HG02973 (cell line): ENCODE data around the gene TMPRSS4.
A peak's percentile ranks its signal among the peaks of the same experiment; 100 is the strongest.

ENCODE experiments used
- ATAC-seq: cut with Tn5 transposase; IDR thresholded peaks from one replicate; pipeline ENCODE4 v1.9.1; 2021; ENCODE audit warnings: moderate library complexity; ENCODE audit not compliant: unreplicated experiment

The TMPRSS4 gene

DNA sequence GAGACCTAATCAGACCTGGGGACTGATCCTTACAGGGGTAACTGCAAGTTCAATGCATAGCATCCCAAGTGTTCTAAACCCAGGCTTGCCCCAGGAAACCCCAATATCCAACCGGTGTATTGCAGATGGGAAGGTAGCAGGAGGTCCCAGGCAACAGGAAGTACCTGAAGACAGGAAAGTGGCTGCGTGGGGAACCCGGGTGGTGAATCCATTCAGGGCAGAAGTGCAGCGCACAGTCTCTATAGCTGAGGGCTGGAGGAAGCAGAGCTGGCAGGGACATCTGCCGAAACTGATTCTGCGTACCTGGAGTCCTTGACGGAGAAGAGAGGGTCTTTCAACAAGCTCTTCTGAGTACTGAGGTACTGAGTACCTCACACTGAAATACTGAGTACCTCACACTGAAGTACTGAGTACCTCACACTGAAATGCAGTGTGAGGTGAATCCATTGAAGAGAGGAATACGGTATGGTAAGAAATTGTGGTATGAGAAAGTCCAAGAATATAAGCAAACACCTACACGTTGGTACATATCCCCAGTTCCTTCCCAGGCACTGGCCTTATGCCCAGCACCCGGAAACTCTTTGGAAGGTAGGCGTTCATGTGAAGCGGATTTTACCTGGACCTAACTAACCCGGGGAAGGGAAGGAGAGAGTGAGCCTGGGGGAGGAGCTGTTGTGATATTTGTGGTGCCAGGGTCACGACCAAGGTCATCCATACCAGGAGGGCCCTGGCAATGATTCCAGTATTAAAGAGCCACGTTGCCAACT, 55.7 kb downstream of the TMPRSS4 start:
- ATAC-seq, result no peak

DNA sequence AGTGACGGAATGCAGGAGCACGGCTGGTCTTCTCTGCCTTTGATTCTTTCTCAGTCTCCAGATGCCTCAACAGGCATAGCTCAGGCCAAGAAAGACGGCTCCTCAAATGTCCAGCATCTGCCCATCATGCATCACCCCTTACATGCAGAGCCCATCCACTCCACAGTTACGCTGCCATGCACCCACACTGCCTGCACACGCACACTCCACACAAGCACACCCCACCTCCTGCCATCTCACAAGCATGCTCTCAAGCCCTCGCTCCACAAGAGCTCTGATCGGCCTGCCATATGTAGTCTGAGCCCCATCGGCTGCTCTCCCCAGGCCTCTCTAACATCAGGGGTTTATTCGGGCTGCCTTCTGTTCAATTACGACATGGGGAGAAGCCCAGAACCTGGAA, 56.9 kb downstream of the TMPRSS4 start:
- no peak for ATAC-seq

- ATAC-seq, result no peak
Observed at GRCh38 chr11:118135051-118135795, 58.3 kb downstream of the TMPRSS4 start.

- no peak for ATAC-seq
Observed at GRCh38 chr11:118135796-118136165, 58.9 kb downstream of the TMPRSS4 start.

DNA sequence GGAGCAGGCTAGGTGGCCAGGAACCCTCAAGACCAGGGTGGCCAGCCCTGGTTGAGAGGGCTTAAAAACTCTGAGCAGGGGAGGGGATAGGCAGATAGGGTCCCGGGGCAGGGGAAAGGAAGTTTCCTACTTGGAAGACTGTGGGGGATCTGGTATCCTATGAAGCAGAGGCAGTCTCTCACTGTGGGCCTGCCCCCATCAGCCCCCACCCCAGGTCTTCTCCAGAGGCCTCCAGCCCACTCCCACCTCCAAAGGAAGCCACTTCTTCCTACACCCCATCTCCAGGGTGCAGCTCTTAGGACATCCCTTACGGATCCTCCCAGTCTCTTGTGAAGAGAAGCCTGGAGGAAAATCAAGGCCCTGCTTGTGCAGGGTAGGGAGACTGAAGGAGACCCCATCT, 59.5 kb downstream of the TMPRSS4 start:
- ATAC-seq, result no peak

GRCh38 chr11:118136801-118137200, 59.9 kb downstream of the TMPRSS4 start:
- ATAC-seq, result no peak

DNA sequence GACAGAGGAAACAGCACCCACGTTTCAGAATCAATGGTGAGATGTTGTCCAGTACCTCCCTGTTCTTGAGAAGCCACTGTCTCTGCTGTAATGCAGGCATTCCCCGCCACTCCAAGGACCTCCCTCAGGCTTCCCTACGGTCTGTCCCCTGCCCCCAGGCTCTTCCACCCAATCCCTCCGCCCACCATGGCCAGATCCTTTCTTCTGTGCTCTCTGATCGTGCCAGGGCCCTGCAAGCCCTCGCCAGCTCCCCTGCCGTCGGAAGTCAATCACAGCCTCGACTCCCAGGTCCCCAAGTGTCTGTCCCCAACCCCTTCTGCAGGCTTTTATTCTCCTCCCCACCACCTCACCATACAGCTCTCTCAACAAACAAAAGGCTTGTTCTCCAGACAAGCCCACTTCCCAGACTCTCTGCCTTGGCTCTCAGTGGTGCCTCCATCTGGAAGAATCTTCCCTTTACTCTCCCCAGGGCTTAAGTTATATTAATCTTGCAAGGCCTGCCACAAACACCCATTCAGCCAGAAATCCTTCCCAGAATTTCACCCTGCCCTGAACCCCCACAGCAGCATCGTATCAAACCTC, 62.1 kb downstream of the TMPRSS4 start:
- no peak for ATAC-seq

DNA sequence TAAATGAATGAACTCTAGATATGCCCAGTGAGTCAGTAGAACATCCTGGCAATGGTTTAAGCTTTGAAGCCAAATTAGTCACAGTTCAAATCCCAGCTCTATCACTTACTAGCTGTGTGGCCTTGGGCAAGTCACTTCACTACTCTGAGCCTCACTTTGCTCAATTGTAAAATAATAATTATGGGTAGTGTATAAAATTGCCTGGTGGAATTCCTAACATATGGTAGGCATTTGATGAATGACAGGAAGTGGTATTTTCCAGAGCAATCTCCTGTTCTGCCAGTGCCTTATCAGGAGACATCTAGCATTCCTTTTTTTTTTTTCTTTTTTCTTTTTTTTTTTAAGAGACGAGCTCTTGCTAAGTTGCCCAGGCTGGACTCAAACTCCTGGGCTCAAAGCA, 62.7 kb downstream of the TMPRSS4 start:
- ATAC-seq, result no peak

- no peak for ATAC-seq
Observed at GRCh38 chr11:118142081-118142480, 65.2 kb downstream of the TMPRSS4 start.

DNA sequence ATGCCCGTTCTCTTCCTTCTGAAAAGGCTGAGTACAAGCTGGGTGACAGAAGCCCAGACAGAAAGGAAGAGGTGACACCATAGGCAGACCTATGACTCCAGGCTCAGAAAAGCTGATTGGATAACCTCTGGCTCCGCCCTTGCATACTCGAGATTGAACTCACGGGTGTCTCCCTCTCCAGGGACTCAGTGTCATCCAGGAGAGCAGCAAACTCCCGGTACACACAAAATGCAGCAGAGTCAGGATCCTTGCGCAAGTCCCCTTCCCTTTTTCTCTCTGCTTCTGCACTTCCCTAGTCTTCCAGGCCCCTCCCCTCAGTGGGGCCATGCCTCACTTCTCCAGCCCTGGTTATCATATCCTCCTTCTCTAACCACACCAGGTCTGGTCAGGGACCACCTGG, 65.9 kb downstream of the TMPRSS4 start:
- ATAC-seq, result no peak

DNA sequence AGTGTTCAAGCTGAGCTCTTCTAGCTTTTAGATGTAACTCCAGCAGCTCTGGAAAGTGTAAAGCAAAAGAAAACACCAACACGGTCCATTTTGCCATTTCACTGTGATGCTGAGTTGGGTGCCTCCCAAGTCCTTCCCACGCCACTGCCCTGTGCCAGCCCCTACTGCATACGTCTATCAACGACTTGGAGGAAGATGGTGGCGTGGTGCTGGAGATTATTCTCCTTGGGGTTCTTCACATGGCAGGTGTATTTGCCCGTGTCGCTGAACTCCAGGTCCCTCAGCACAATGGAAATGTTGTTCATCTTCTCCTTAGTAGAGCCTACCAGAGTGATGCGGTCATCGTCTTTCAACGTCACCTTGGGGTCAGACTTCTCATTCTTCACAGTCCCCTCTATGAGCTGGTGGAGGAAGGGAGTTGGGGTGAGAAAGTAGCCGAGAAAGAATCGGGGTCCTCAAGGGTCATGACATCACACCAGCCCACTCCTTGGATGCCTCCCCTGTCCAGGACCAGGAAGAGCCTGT, 66.8 kb downstream of the TMPRSS4 start:
- no peak for ATAC-seq

DNA sequence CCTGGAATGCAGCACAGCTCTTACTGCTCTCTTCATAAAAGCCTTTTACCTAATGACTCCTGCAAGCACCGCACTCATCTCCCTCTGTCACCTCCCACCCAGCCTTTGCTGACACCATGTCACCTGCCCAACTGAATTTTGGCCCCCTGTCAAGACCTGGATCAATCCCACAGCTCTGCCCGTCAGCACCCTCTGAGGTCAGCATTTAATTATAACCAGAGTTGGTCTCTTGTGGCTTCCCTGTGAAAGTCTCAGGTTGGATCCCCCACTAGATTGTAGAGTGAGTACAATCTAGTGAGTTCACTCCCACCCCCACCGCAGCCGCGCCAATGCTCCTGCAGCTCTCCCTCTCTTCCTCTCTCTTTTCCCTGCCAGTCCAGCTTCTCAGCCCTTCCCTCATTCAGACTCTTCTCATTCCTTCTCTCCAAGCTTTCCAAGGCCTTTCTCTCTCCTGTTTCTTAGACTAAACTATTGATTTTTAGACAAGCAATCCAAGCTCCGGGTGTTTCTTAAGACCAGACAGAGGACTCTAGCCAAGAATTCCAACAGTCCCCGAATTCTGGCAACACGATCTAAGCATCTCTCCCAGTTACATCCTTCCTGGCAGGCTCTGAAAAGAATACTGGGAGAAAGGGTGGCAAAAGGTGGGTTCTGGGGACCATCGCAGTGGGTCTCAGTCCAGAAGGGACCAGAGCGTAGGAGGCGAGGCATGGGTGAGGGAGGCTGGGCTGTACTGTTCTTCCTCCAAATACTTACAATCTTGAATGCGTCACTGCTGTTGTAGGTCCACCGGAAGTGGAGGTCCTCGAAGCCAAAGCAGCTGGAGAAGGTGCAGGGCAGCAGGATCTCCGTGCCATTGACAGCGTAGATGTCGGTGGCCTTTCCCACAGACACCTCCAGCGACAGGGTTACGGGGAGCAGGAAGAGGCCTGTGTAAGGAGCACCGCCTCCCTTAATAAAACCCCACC, 67.7 kb downstream of the TMPRSS4 start:
- no peak for ATAC-seq

DNA sequence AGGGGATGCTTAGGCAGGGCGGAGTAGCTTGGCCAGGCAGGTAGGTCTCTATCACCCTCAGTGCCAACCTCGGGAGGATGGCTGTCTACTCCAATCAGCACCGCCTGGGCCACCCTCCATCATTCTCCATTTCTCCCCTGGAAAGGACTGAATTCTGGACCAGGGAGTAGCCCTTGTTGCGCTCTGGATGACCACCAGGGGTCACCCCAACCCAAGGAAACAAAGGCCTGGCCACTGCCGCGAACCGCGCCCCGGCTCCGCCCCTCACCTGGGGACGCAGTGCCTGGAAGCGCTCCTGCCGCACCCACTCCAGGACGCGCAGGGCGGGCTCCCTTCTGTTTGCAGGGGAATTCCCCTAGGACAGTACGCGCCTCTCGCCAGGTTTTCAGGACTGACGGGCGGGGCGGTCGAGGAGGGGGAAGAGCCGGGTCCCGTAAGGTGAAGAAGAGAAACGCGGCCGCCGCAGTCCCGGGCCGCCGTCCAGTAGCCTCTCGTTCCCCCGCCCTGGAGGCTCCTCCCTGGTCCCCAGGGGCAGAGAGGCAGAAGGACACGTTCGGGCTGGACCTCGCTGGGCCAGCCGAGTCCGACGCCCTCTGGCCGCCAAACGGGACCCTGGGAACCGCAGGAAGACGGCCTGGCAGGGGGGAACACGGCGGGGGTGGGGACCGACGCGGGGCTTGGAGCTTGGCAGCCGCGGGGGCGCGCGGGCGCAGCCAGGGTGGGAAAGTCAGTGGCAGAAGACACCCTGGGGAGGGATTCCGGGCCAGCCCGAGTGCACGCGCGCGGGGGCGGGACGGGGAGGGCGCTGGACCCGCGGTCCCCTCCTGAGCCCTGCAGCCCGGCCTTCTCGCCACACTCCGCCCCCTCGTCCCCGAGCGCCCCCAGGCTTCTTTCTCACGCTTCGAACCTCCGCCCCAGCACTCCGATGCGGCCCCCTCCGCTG, 68.7 kb downstream of the TMPRSS4 start:
- ATAC-seq, result peak; percentile 79

- no peak for ATAC-seq
Observed at GRCh38 chr11:118146554-118146953, 69.7 kb downstream of the TMPRSS4 start.

- no peak for ATAC-seq
Observed at GRCh38 chr11:118147502-118147901, 70.6 kb downstream of the TMPRSS4 start.

DNA sequence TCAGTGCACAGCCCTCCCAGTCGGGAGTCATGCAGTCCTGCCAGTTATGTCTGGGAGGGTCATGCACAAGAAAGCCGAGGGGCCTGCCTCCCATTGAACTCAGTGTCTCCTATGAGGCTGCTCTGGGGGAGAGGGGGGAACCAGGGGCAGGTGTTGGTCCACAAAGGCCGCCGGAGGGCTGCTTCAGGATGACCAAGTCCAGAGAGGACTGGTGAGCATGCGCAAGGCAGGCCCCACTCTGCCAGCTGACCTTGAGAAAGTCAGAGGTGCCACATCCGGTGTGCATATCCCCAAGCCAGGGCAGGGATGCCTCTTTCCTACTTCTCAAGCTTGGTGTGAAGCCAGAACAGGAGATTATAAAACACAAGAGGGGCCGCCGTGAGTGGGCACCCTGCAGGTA, 71.4 kb downstream of the TMPRSS4 start:
- ATAC-seq, result no peak

DNA sequence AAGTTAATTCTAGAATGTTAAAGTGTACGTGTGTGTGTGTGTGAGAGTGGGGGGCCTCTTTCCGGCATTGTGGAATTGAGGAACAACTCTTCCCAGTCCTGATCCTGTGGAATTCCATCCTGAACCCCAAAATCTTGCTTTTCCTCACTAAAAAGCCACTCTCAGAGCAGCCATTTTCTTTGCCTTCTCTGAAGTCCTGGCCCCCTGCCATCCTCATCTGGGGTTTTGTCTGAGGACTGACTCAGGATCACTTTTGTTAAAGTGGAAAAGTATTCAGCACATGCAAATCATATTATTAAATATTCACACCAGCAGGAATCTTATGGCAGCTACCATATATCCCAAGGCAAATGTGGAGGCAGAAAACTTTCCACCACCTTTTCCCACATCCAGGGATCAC, 72.0 kb downstream of the TMPRSS4 start:
- no peak for ATAC-seq

GRCh38 chr11:118149493-118149892, 72.6 kb downstream of the TMPRSS4 start:
- ATAC-seq, result no peak

DNA sequence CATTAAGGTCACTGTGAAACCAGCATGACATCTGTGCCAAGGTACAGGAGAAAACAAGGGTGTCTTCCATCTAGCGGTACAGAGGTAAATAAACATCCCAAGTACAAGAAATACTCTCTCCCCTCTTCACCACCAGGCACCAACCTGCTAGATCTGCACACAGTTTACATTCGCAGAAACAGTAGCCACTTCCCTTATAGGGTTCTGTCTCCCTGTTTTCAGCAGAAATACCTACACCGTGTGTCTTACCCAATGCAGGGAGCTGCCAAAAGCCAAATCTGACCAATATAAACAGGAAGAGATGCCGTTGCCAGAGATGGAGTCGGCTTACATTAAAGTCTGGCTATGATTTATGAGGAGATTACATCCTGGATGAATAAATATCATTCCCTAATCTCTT, 74.6 kb downstream of the TMPRSS4 start:
- no peak for ATAC-seq
